ENCODE measurements around the gene SLC41A3. TPM values are rescaled to one million over a fixed set of nuclear protein-coding genes. Genes with fewer than 3 reads are reported as not detected.

Gene SLC41A3
- total RNA-seq, 1 donor from 2014 or later, result 38.6 TPM

DNA sequence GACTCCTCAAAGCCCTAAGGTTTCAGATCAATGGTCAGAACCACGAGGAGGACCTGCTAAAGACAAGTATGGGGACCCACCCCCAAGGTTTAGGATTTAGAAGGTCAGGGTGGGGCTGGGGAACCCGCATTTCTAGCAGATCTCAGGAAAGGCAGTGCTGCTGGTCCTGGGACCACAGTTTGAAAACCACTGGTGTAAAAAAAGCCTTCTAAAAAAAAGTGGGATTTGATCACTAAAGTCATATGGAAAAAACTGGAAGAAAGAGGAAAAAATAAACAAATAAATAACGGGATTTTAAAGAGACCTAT, 832 bp downstream of the SLC41A3 start:
- Mint-ChIP-seq H3K9me3 (ENCODE audit: unreplicated experiment) (peaks cover 7% of the 10 kb centered on the region), H3K4me1 (ENCODE audit: low read depth, unreplicated experiment) (peaks cover 2% of the 10 kb centered on the region), H3K27me3 (ENCODE audit: unreplicated experiment) (peaks cover 3% of the 10 kb centered on the region), H3K36me3 (ENCODE audit: unreplicated experiment) (peaks cover 13% of the 10 kb centered on the region), H3K27ac (ENCODE audit: unreplicated experiment) (peak overlapping the region; percentile 26), H3K4me3 (ENCODE audit: unreplicated experiment) (peak overlapping the region; percentile 97)
- TF ChIP-seq, protein P1, sequence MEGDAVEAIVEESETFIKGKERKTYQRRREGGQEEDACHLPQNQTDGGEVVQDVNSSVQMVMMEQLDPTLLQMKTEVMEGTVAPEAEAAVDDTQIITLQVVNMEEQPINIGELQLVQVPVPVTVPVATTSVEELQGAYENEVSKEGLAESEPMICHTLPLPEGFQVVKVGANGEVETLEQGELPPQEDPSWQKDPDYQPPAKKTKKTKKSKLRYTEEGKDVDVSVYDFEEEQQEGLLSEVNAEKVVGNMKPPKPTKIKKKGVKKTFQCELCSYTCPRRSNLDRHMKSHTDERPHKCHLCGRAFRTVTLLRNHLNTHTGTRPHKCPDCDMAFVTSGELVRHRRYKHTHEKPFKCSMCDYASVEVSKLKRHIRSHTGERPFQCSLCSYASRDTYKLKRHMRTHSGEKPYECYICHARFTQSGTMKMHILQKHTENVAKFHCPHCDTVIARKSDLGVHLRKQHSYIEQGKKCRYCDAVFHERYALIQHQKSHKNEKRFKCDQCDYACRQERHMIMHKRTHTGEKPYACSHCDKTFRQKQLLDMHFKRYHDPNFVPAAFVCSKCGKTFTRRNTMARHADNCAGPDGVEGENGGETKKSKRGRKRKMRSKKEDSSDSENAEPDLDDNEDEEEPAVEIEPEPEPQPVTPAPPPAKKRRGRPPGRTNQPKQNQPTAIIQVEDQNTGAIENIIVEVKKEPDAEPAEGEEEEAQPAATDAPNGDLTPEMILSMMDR (IDR thresholded peaks at IDR 0.05; ENCODE audit: partially characterized antibody, unreplicated experiment), result no peak
- no peak for DNase-seq

DNA sequence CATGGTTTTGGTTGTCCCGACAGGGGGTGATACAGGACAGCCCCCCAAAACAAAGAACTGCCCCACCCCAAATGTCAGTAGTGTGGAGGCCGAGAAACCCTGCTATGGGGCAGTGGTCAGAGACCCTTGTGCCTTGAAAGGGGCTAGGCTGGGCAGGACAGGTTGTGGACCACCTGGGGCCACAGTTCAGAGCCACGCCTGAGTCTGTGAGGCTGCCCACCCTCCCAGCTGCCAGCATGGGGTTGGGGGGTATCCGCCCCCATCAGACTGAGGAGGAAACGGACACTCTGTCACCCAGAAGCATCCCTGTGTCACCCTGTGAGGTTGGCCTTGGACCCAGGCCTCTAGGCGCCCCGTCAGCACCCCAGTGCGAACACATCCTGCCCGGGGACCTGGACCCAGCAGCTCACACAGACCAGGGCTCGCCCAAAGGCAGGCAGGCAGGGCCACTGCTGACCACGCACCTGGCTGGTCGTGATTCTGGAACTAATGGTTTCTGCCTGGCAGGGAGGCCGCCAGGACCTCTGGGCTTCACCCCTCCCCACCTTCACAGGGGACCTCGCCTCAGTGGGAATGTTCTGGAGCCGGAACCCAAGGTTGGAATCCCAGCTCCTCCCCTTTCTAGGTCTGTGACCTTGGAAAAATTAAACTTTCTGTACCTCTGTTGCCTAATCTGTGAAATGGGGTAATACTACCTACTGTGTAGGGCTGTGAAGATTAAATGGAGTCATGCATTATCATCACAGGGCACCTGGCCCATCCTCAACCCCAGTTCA, 1.4 kb downstream of the SLC41A3 start:
- H3K4me1 Mint-ChIP-seq (ENCODE audit: low read depth, unreplicated experiment), result peaks cover 2% of the 10 kb centered on the region
- H3K36me3 Mint-ChIP-seq (ENCODE audit: unreplicated experiment), result peaks cover 13% of the 10 kb centered on the region
- H3K9me3 Mint-ChIP-seq (ENCODE audit: unreplicated experiment), result peaks cover 7% of the 10 kb centered on the region
- no peak overlapping the region for H3K27ac Mint-ChIP-seq (ENCODE audit: unreplicated experiment)
- TF ChIP-seq, protein P1 (IDR thresholded peaks at IDR 0.05; ENCODE audit: partially characterized antibody, unreplicated experiment), result no peak
- peaks cover 3% of the 10 kb centered on the region for H3K27me3 Mint-ChIP-seq (ENCODE audit: unreplicated experiment)
- peak overlapping the region; percentile 97 for H3K4me3 Mint-ChIP-seq (ENCODE audit: unreplicated experiment)
- no peak for DNase-seq

DNA sequence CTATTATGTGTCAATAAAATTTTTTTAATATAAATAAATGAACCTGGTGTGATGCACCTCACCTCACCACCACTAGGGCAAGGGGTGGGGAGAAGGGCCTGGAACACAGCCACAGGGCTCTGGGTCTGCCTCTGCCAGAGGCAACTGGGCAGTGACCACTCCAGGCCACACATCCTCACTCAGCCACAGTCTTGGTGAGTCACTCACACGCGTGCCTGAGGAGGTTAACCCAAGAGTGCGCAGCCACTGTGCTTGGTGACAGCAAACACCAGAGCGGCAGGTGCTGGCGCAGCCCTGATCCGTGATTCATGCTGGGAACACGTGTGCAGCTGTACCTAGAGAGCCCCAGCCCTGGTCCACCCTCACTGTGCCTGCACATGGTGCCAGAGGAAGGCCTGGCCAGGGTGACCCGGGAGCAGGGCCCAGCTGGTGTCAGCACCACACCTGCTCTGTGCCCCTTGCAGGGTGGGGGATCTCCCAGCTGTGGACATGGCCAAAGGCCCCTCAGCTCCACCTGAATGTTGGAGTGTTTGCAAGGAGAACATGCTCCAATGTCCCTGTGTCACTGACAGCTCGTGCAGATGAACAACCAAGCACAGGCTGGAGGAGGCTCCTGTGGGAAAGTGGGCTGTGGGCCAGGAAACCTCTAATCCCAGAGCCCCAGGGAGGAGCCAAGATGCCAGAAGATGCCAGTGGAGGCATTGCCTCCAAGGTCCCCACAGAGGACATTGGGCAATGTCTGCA, 2.1 kb downstream of the SLC41A3 start:
- DNase-seq, result no peak
- peaks cover 3% of the 10 kb centered on the region for H3K27me3 Mint-ChIP-seq (ENCODE audit: unreplicated experiment)
- TF ChIP-seq, protein P1 (IDR thresholded peaks at IDR 0.05; ENCODE audit: partially characterized antibody, unreplicated experiment), result peak; percentile 62
- no peak overlapping the region for H3K27ac Mint-ChIP-seq (ENCODE audit: unreplicated experiment)
- peaks cover 7% of the 10 kb centered on the region for H3K9me3 Mint-ChIP-seq (ENCODE audit: unreplicated experiment)
- H3K4me3 Mint-ChIP-seq (ENCODE audit: unreplicated experiment), result no peak overlapping the region
- H3K36me3 Mint-ChIP-seq (ENCODE audit: unreplicated experiment), result peaks cover 13% of the 10 kb centered on the region
- peaks cover 2% of the 10 kb centered on the region for H3K4me1 Mint-ChIP-seq (ENCODE audit: low read depth, unreplicated experiment)

DNA sequence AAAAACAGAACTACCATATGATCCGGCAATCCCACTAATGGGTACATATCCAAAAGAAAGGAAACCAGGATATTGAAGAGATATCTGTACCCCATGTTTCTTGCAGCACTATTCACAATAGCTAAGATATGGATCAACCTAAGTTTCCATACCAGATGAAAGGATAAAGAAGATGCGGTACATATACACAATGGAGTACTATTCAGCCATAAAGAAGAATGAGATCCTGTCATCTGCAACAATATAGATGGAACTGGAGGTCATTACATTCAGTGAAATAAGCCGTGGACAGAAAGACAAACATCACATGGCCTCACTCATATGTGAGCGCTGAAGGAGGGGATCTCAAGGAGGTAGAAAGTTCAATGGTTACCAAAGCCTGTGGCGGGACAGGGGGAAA, 3.0 kb downstream of the SLC41A3 start:
- TF ChIP-seq, protein P1 (IDR thresholded peaks at IDR 0.05; ENCODE audit: partially characterized antibody, unreplicated experiment), result no peak
- H3K27ac Mint-ChIP-seq (ENCODE audit: unreplicated experiment), result no peak overlapping the region
- peaks cover 7% of the 10 kb centered on the region for H3K9me3 Mint-ChIP-seq (ENCODE audit: unreplicated experiment)
- H3K4me3 Mint-ChIP-seq (ENCODE audit: unreplicated experiment), result no peak overlapping the region
- H3K27me3 Mint-ChIP-seq (ENCODE audit: unreplicated experiment), result peaks cover 3% of the 10 kb centered on the region
- peaks cover 13% of the 10 kb centered on the region for H3K36me3 Mint-ChIP-seq (ENCODE audit: unreplicated experiment)
- no peak for DNase-seq
- H3K4me1 Mint-ChIP-seq (ENCODE audit: low read depth, unreplicated experiment), result peaks cover 2% of the 10 kb centered on the region

DNA sequence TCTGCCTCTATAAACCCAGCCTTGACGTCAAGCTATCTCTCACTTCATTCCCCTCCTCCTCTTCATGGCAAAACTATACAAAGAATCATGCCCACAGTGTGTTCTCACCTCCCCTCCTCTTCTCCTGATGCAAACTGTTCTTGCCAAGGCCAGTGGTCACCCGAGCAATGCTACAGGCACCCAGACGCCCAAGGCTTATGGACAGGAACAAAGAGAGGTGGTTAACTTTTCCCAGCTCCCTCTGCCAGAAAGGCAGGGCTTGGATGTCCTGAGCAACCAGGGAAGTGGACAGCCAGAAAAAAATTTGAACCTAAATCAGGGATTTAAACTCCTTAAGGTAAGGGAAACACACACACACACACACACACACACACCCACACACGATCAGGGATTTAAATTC, 5.1 kb downstream of the SLC41A3 start:
- TF ChIP-seq, protein P1 (IDR thresholded peaks at IDR 0.05; ENCODE audit: partially characterized antibody, unreplicated experiment), result no peak
- Mint-ChIP-seq H3K27me3 (ENCODE audit: unreplicated experiment) (peaks cover 3% of the 10 kb centered on the region), H3K9me3 (ENCODE audit: unreplicated experiment) (peaks cover 5% of the 10 kb centered on the region), H3K36me3 (ENCODE audit: unreplicated experiment) (peaks cover 13% of the 10 kb centered on the region), H3K27ac (ENCODE audit: unreplicated experiment) (no peak overlapping the region), H3K4me3 (ENCODE audit: unreplicated experiment) (no peak overlapping the region), H3K4me1 (ENCODE audit: low read depth, unreplicated experiment) (peaks cover 2% of the 10 kb centered on the region)
- DNase-seq, result no peak

All from glutamatergic neuron (in vitro differentiated cells).